Measurements from ENCODE around the gene FAM9C. TPM values are rescaled to one million over a fixed set of nuclear protein-coding genes. Genes with fewer than 3 reads are reported as not detected.
"Not testable (repeated sequence)": the region's sequence is repeated elsewhere in the genome, so short reads cannot be mapped to it uniquely, and the experiment has no call there.

Gene FAM9C
- polyA plus RNA-seq, 1 donor (not counting 4 experiments of a cell fraction or from before 2014, with no cell fraction given), result not detected

GRCh38 chrX:13088156-13088487, 43.7 kb upstream of the FAM9C start:
- TF ChIP-seq EZH2 (IDR thresholded peaks at IDR 0.05; ENCODE audit: low read length), result no peak
- no peak for TF ChIP-seq CTCF (optimal IDR thresholded peaks at IDR 0.05 in 1 of 3, IDR thresholded peaks at IDR 0.05 in 1 of 3, conservative IDR thresholded peaks at IDR 0.05 in 1 of 3; ENCODE audit: extremely low read depth in 1 of 3, insufficient read depth in 2 of 3, low read length in 3 of 3)
- peak overlapping the region; percentile 51 for H3K27ac ChIP-seq (ENCODE audit: control insufficient read depth, insufficient read depth, low read length)

GRCh38 chrX:13087322-13088155, 43.1 kb upstream of the FAM9C start:
- H2AFZ ChIP-seq (ENCODE audit: control insufficient read depth, low read length), result no peak overlapping the region
- H3K4me1 ChIP-seq (ENCODE audit: control insufficient read depth, extremely low read depth, insufficient read depth, low read length), result peaks cover 7% of the 10 kb centered on the region
- no peaks in the 10 kb centered on the region for H3K9me1 ChIP-seq (ENCODE audit: control insufficient read depth, extremely low read depth, insufficient read depth, low read length)
- TF ChIP-seq EZH2 (IDR thresholded peaks at IDR 0.05; ENCODE audit: low read length) (no peak), CTCF (optimal IDR thresholded peaks at IDR 0.05 in 1 of 3, IDR thresholded peaks at IDR 0.05 in 1 of 3, conservative IDR thresholded peaks at IDR 0.05 in 1 of 3; ENCODE audit: extremely low read depth in 1 of 3, insufficient read depth in 2 of 3, low read length in 3 of 3) (no peak)
- no peak overlapping the region for H3K9ac ChIP-seq (ENCODE audit: control insufficient read depth, extremely low read depth, insufficient read depth, low read length)
- H3K4me2 ChIP-seq (ENCODE audit: control insufficient read depth, extremely low read depth, insufficient read depth, low read depth, low read length), result no peak overlapping the region
- FAIRE-seq, result peak; percentile 49
- DNase-seq (ENCODE audit: low read depth, low spot score), result peak; percentile 15
- H3K79me2 ChIP-seq (ENCODE audit: control insufficient read depth, insufficient read depth, low read length), result no peaks in the 10 kb centered on the region
- no peaks in the 10 kb centered on the region for H4K20me1 ChIP-seq (ENCODE audit: control insufficient read depth, extremely low read depth, insufficient read depth, low read length)
- peak overlapping the region; percentile 51 for H3K27ac ChIP-seq (ENCODE audit: control insufficient read depth, insufficient read depth, low read length)
- H3K36me3 ChIP-seq (ENCODE audit: control insufficient read depth in 2 of 2, extremely low read depth in 1 of 2, insufficient read depth in 2 of 2, low read length in 2 of 2), result no peaks in the 10 kb centered on the region
- no peaks in the 10 kb centered on the region for H3K27me3 ChIP-seq (ENCODE audit: control insufficient read depth, extremely low read depth, insufficient read depth, low read length)
- H3K9me3 ChIP-seq (ENCODE audit: control insufficient read depth, low read depth, low read length), result no peaks in the 10 kb centered on the region
- H3K4me3 ChIP-seq (ENCODE audit: control insufficient read depth in 2 of 3, extremely low read depth in 1 of 3, insufficient read depth in 2 of 3, low read depth in 1 of 3, low read length in 3 of 3), result no peak overlapping the region
- dilution Hi-C loops (cut with MboI; ENCODE audit: extremely low pct_ligation_motif_present, low sequenced_read_pairs), result no loop called here

More at GRCh38 chrX:13088156-13088487, 43.7 kb upstream of the FAM9C start:
- no peak for DNase-seq (ENCODE audit: low read depth, low spot score)
- Histone ChIP-seq H3K27me3 (ENCODE audit: control insufficient read depth, extremely low read depth, insufficient read depth, low read length) (no peaks in the 10 kb centered on the region), H3K4me1 (ENCODE audit: control insufficient read depth, extremely low read depth, insufficient read depth, low read length) (peaks cover 7% of the 10 kb centered on the region), H3K4me2 (ENCODE audit: control insufficient read depth, extremely low read depth, insufficient read depth, low read depth, low read length) (no peak overlapping the region), H3K36me3 (ENCODE audit: control insufficient read depth in 2 of 2, extremely low read depth in 1 of 2, insufficient read depth in 2 of 2, low read length in 2 of 2) (no peaks in the 10 kb centered on the region), H3K4me3 (ENCODE audit: control insufficient read depth in 2 of 3, extremely low read depth in 1 of 3, insufficient read depth in 2 of 3, low read depth in 1 of 3, low read length in 3 of 3) (no peak overlapping the region), H3K9me1 (ENCODE audit: control insufficient read depth, extremely low read depth, insufficient read depth, low read length) (no peaks in the 10 kb centered on the region), H4K20me1 (ENCODE audit: control insufficient read depth, extremely low read depth, insufficient read depth, low read length) (no peaks in the 10 kb centered on the region), H3K79me2 (ENCODE audit: control insufficient read depth, insufficient read depth, low read length) (no peaks in the 10 kb centered on the region), H3K9ac (ENCODE audit: control insufficient read depth, extremely low read depth, insufficient read depth, low read length) (no peak overlapping the region), H2AFZ (ENCODE audit: control insufficient read depth, low read length) (no peak overlapping the region), H3K9me3 (ENCODE audit: control insufficient read depth, low read depth, low read length) (no peaks in the 10 kb centered on the region)
- dilution Hi-C loops (cut with MboI; ENCODE audit: extremely low pct_ligation_motif_present, low sequenced_read_pairs), result no loop called here
- no peak for FAIRE-seq

- dilution Hi-C loops (cut with MboI; ENCODE audit: extremely low pct_ligation_motif_present, low sequenced_read_pairs); FAIRE-seq; H3K4me2 ChIP-seq (ENCODE audit: control insufficient read depth, extremely low read depth, insufficient read depth, low read depth, low read length): not testable (repeated sequence)
Measured at GRCh38 chrX:13086793-13087321, 42.4 kb upstream of the FAM9C start.

More at GRCh38 chrX:13086793-13087321, 42.4 kb upstream of the FAM9C start:
- not testable (repeated sequence) for H3K36me3 ChIP-seq (ENCODE audit: control insufficient read depth in 2 of 2, extremely low read depth in 1 of 2, insufficient read depth in 2 of 2, low read length in 2 of 2); H3K9ac ChIP-seq (ENCODE audit: control insufficient read depth, extremely low read depth, insufficient read depth, low read length); DNase-seq (ENCODE audit: low read depth, low spot score); H3K27me3 ChIP-seq (ENCODE audit: control insufficient read depth, extremely low read depth, insufficient read depth, low read length); H3K9me3 ChIP-seq (ENCODE audit: control insufficient read depth, low read depth, low read length); H3K79me2 ChIP-seq (ENCODE audit: control insufficient read depth, insufficient read depth, low read length); H4K20me1 ChIP-seq (ENCODE audit: control insufficient read depth, extremely low read depth, insufficient read depth, low read length); H3K4me3 ChIP-seq (ENCODE audit: control insufficient read depth in 2 of 3, extremely low read depth in 1 of 3, insufficient read depth in 2 of 3, low read depth in 1 of 3, low read length in 3 of 3); H3K9me1 ChIP-seq (ENCODE audit: control insufficient read depth, extremely low read depth, insufficient read depth, low read length); H3K4me1 ChIP-seq (ENCODE audit: control insufficient read depth, extremely low read depth, insufficient read depth, low read length); H2AFZ ChIP-seq (ENCODE audit: control insufficient read depth, low read length)
- H3K27ac ChIP-seq (ENCODE audit: control insufficient read depth, insufficient read depth, low read length), result peak overlapping the region; percentile 51
